ENCODE data around the gene ETFA. TPM values are rescaled to one million over a fixed set of nuclear protein-coding genes. Genes with fewer than 3 reads are reported as not detected.
"Not testable (repeated sequence)": the region's sequence is repeated elsewhere in the genome, so short reads cannot be mapped to it uniquely, and the experiment has no call there.

ETFA gene
- total RNA-seq, 1 donor from 2014 or later: 31.7 TPM

DNA sequence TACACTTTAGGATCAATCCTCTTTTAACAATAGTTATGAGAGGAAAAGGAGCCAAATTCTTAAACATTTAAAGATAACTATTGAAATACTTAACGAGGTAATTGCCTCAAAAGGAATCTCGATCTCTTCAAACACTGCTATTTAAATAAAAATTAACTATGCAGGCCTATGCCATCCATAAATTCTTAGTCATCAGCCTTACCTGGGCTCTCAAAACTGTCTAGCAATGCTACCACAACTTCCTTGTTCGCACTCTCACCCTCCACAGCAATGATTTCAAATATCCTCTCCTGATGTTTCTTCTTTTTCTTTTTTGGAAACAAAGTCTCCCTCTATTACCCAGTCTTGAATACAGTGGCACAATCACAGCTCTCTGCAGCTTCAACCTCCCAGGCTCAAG is 12.3 kb downstream of the ETFA start:
- TF ChIP-seq CTCF (IDR thresholded peaks at IDR 0.05): no peak
- Histone ChIP-seq H3K36me3 (no peaks in the 10 kb centered on the region), H3K9me3 (no peaks in the 10 kb centered on the region), H3K4me1 (peaks cover 0 to 7% of the 10 kb centered on the region in 2 donors), H3K27me3 (no peaks in the 10 kb centered on the region), H3K27ac (no peak overlapping the region), H3K4me3 (no peak overlapping the region)
- intact Hi-C loops (cut with DNase I): no loop called here
- DNase-seq (ENCODE audit: low spot score in 2 of 2): no peak

GRCh38 chr15:76297951-76298350 is 13.3 kb downstream of the ETFA start:
- H3K4me3 ChIP-seq; H3K27ac ChIP-seq; H3K9me3 ChIP-seq; H3K36me3 ChIP-seq; intact Hi-C loops (cut with DNase I); DNase-seq (ENCODE audit: low spot score in 2 of 2); H3K27me3 ChIP-seq: not testable (repeated sequence)
- H3K4me1 ChIP-seq: peaks cover 0 to 13% of the 10 kb centered on the region in 2 donors

- DNase-seq (ENCODE audit: low spot score in 2 of 2): no peak
- TF ChIP-seq CTCF (IDR thresholded peaks at IDR 0.05): no peak
- Histone ChIP-seq H3K4me3 (no peak overlapping the region), H3K27me3 (no peaks in the 10 kb centered on the region), H3K36me3 (no peaks in the 10 kb centered on the region), H3K9me3 (no peaks in the 10 kb centered on the region), H3K4me1 (peaks cover 0 to 13% of the 10 kb centered on the region in 2 donors), H3K27ac (no peak overlapping the region)
- intact Hi-C loops (cut with DNase I): no loop called here
Observed at GRCh38 chr15:76296849-76297248, 14.4 kb downstream of the ETFA start.

GRCh38 chr15:76294463-76294862 is 16.8 kb downstream of the ETFA start:
- H3K9me3 ChIP-seq: not testable (repeated sequence)

DNA sequence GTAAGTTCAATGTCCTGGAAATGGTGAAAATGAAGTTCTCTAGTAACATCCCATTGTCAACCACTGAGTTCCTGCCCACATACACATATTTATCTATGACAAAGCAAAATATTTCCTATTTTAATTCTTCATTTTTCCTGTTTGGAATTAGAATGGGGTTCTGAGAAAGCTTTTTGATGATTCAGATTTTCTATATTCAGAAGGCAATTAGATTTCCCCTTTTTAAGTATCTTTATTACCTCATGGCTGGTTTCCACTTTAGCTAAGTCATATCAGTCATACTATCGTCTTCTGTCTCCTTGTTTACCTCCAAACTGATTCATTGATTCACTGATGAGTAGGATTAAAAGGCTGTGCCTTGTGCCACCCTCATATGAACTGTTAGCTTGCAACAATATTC is 17.9 kb downstream of the ETFA start:
- Histone ChIP-seq H3K36me3 (peaks cover 7% of the 10 kb centered on the region in 2 donors), H3K9me3 (no peaks in the 10 kb centered on the region), H3K27ac (no peak overlapping the region), H3K4me3 (no peak overlapping the region), H3K4me1 (peaks cover 0 to 13% of the 10 kb centered on the region in 2 donors), H3K27me3 (no peaks in the 10 kb centered on the region)
- intact Hi-C loops (cut with DNase I): no loop called here
- DNase-seq (ENCODE audit: low spot score in 2 of 2): no peak
- TF ChIP-seq CTCF (IDR thresholded peaks at IDR 0.05): no peak

More at GRCh38 chr15:76294463-76294862, 16.8 kb downstream of the ETFA start:
- DNase-seq (ENCODE audit: low spot score in 2 of 2); H3K27me3 ChIP-seq; H3K4me3 ChIP-seq; H3K36me3 ChIP-seq; H3K27ac ChIP-seq; intact Hi-C loops (cut with DNase I): not testable (repeated sequence)
- peaks cover 0 to 13% of the 10 kb centered on the region in 2 donors for H3K4me1 ChIP-seq

GRCh38 chr15:76289582-76289981 is 21.7 kb downstream of the ETFA start:
- Histone ChIP-seq H3K4me3 (no peak overlapping the region), H3K36me3 (peaks cover 22 to 41% of the 10 kb centered on the region in 2 donors), H3K27me3 (no peaks in the 10 kb centered on the region), H3K27ac (no peak overlapping the region), H3K9me3 (no peaks in the 10 kb centered on the region), H3K4me1 (peaks cover 0 to 12% of the 10 kb centered on the region in 2 donors)
- no peak for TF ChIP-seq CTCF (IDR thresholded peaks at IDR 0.05)
- no peak for DNase-seq (ENCODE audit: low spot score in 2 of 2)
- intact Hi-C loops (cut with DNase I): no loop called here

- peaks cover 44 to 72% of the 10 kb centered on the region in 2 donors for H3K36me3 ChIP-seq
- H3K27ac ChIP-seq: no peak overlapping the region
- H3K27me3 ChIP-seq: no peaks in the 10 kb centered on the region
- TF ChIP-seq CTCF (IDR thresholded peaks at IDR 0.05): no peak
- intact Hi-C loops (cut with DNase I): no loop called here
- no peak for DNase-seq (ENCODE audit: low spot score in 2 of 2)
- H3K4me3 ChIP-seq: no peak overlapping the region
- no peaks in the 10 kb centered on the region for H3K9me3 ChIP-seq
- no peaks in the 10 kb centered on the region for H3K4me1 ChIP-seq
Observed at GRCh38 chr15:76286271-76286879, 24.9 kb downstream of the ETFA start.
